HCEC 1CT (cell line): ENCODE data around the gene VMP1.
"Not testable (repeated sequence)": the region's sequence is repeated elsewhere in the genome, so short reads cannot be mapped to it uniquely, and the experiment has no call there.

Source experiments
- DNase-seq: peaks from one replicate; pipeline ENCODE4 v3.0.0-alpha.2; 2017

The VMP1 gene

GRCh38 chr17:59873414-59873813 is 166.0 kb downstream of the VMP1 start:
- not testable (repeated sequence) for DNase-seq

GRCh38 chr17:59874376-59874775 is 166.9 kb downstream of the VMP1 start:
- no peak for DNase-seq

GRCh38 chr17:59876107-59876506 is 168.7 kb downstream of the VMP1 start:
- DNase-seq: no peak

GRCh38 chr17:59877965-59878364 is 170.5 kb downstream of the VMP1 start:
- DNase-seq: no peak

- DNase-seq: no peak
These were observed 171.2 kb downstream of the VMP1 start for GRCh38 chr17:59878624-59879023.

GRCh38 chr17:59884861-59885260 is 177.4 kb downstream of the VMP1 start:
- DNase-seq: no peak

DNA sequence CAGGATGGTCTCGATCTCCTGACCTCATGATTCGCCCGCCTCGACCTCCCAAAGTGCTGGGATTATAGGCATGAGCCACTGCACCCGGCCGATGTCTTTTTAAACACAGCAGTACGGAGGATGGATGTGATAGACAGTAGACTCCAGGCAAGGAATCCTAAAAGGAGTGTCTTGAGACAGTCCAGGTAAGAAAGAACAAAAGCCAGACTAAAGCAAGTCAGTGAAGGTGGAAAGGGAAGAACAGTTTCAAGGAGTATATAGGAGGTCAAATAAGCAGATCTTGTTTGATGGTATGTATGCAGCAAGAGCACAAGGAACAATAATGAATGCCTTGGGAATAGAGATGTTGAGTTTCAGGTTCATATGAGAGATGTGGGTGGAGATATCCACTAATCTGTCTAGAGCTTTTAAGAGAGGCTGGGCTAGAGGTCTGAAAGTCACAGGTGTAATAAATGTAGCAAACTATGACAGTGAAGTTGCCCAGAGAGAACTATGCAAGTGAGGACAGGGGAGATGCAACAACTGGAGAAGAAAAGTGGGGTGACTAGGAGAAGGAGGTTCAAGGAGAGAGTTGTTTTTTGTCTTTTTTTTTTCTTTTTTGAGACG is 180.8 kb downstream of the VMP1 start:
- no peak for DNase-seq

DNA sequence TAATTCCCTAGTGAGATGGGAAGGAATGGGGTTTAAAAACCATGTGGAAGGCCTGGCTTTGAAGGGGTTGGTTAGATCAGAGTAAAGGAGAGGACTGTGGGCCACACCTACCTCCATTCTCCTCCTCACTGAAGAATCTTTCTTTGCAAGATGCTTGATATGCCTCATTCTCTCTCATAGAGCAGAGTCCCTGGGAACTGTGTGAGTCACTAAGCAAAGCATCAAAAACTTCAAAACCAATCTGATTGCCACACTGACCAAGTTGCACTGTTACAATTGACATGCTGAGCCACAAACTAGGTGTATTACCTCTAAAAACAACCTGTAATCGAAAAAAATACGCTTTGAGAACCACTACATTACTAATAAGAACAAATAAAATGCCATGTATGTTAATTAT is 183.3 kb downstream of the VMP1 start:
- DNase-seq: no peak
